GOT3 (cell line): ENCODE measurements around the gene PTPRK.

Source experiments
- DNase-seq: peaks from one replicate; lab custom pipeline; 2025; ENCODE audit warnings: mixed read lengths; lab: John Stamatoyannopoulos, UW

PTPRK gene

DNA sequence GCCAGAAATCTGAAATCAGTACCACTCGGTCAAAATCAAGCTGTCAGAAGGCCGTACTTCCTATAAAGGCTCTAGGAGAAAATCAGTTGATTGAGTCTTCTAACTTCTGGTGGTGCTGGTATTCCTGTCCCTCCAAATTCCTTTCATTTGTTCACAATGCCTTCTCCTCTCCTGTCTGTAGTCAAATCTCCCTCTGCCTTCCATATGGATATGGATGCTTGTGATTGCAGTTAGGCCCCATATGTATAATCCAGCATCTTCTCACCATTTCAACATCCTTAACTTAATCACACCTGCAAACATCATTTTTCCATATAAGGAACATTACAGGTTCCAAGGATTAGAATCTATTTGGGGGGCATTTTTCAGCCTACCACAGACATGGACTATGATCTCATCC, 331.7 kb downstream of the PTPRK start:
- no peak for DNase-seq

DNA sequence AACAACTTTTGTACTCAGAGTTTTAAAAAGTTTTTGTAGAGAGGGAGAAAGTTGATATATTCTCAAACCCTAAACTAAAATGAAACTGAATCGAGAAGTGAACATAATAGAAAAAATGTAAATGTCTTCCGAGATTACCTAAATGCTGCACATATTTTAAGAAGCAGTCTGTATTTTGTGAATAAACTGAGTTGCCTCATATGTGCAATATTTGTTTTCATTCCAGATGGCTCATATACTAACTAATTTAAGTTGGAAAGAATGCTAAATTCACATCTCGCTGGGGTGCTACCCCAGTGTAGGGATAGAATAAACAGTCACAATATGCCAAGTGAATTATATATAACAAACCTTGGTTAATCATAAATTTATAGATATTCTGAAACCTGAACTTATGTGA, 333.7 kb downstream of the PTPRK start:
- DNase-seq, result no peak

DNA sequence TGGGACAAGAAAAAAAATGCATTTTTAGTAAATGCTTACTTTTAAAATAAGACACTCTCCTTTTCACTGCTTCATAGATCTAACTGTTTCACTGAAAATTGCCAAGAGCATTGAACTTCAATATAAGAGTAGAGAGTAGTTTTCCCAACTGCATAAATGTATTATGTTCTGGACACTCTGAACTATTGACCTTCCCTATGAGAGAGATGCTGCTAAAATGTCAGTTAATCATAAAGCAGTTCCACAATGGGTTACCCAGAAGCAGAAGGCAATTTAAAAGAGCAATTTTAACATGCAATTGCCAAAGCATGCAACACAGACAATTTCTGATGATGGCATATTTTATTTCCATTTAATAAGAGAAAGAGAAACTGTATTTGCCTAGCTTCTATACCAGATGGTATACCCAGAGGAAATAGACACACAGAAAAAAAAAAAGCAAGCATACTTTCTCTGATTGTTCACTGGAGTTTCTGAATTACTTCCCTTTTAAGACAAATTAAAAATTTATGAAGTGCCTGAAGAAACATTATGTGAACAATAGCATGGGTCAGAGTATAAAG, 340.4 kb downstream of the PTPRK start:
- no peak for DNase-seq

DNA sequence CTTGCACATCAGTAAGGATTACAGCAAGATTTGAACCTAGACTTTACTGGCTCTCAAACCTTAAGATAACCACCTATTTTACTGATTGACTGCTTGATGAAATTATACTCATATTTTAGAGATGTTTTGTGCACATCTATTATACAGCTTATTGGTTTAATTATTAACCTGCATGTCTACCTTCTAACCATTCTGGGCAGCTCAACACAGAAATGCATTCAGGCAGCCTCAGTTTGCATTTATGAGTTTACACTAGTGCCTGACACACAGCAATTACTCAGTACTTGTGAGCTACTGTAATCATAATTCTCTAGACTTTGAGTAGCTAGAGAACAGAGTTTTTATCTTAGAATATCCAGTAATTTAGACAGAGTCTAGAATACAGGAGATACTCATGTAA, 345.7 kb downstream of the PTPRK start:
- no peak for DNase-seq

DNA sequence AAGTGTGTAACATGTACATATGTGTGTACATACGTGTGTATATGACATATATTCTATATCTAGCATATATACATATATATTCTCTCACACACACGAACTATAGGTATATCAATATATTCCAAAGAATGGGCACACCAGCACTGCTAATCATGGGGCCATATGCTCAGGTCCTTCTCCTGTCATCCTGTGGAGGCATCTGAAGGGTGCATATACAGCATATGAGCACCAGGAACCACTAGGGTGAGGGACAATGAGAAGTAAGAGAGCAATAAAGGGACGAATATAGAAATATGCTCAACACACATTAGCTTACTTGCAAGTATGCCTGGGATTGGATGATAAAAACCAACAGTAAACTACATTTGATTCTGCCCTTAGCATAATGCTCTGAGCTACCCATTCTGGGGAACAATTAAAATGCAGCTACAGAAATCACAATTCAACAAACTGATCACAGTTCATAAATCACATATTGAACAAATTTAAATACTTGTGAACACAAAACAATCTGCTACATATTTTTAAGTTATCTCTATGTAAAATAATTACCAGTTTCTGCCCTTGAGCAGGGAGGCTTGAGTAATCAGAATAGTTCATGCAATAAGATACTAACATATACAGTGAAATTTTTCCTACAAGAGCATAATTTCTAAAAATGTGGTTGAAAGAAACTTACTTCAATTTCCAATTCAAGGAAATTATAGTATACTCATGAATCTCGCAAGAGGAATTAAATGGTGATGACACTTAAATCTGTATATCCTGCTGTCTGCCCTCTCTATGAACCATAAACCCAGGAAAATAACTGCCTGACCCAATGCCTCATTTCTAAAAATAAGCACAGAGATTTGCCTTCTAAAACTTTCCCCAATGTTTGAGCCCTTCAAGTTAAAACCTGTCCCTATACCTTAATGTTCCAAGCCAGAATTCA, 347.4 kb downstream of the PTPRK start:
- DNase-seq, result no peak

DNA sequence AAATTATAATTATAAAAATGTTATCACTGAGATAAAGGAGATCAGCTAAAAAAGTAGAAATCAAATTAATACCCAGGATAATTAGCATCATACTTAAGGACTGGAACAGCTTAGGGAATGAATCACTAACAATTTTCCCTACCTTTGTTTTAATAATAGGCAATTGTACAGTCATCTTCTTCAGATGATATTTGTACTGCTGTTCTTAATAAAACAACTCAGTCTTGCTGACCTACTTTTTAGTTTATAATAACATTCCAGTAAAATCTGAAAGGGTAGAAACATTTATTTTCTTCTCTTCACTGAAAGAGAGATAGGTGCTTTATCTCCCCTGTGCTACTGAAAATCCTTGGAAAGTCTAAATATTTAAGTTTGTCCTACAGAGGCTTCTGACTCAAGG, 348.3 kb downstream of the PTPRK start:
- DNase-seq, result no peak

DNA sequence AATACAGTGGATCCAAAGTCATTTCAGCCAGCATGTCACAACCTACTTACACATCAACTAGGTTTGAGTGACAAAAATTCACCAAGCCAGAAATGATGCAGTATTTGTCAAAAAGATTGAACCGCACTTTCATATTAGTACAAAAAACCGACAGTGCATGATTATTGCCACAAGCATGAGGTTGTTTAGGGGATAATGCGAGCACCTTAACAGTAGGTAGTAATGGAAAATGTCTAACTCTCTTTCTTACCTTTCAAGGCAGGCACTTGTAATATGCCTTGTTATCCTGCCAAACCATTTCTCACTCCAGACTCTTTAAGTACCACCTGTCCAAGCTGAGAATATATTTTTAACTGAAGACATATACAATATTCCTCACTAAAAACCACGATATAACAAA, 349.2 kb downstream of the PTPRK start:
- no peak for DNase-seq

DNA sequence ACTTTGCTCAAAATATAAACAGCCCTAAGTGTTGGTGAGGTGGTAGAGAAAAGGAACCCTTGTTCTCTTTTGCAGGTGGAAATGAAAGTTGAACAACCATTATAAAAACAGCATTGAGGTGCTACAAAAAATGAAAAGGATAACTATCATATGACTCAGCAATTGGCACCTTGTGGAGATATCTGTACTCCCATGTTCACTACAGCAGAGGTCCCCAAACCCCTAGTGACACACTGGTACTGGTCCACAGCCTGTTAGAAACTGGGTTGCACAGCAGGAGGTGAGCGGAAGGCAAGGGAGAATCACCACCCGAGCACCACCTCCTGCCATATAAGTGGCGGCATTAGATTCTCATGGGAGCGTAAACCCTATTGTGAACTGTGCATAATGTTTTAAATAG, 352.2 kb downstream of the PTPRK start:
- no peak for DNase-seq

DNA sequence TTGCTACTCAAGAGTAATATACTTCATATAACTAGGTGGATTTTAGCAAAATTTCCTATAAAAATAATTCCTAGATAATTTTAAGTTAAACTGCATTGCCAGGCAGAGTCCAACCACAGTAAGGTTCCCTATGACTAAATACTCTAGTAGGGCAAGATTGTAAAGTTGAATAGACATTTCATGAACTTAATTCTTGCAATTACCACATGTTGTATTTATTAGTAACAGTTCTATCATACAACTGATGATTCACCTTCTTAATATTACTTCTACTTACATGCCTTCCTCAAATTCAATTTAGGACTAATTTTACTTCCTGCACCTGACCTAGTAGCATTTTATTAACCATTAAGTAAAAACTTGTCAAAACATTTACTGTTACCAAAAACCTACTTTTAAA, 352.8 kb downstream of the PTPRK start:
- DNase-seq, result no peak

DNA sequence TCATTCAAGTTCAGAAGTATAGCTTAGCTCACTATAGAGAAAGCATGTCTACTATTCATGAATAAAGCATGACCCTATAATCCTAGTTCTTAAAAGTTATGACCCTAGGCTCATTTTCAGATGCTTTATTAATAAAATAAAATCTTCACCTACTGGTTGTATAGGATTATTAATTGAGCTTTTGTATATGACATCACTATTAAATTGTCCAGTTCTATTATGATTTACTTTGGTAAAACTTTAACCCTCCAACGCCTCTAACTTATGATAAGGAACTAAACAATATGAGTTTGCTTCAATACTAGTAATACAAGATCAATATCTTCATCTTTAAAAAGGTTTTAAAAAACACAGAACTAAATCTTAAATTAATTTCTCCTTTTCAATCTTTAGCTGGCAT, 356.1 kb downstream of the PTPRK start:
- DNase-seq, result no peak

DNA sequence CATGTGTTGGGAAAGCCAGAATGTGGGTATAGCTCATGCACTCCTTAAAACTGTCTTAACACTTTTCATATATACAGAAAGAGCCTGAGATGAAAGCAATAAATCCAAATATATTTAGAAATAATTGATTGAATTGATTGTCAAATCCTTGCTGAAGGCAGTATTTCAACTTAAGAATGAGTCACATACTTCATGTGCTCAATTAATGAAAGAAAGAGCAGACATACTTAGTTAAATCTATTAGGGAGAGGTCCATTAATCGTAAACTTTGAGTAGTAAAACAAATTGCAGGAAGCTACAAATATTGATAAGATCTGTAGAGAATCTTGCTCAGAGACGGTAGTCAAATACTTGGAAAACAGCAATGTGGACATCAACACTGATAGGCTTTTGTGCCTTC, 358.0 kb downstream of the PTPRK start:
- no peak for DNase-seq

DNA sequence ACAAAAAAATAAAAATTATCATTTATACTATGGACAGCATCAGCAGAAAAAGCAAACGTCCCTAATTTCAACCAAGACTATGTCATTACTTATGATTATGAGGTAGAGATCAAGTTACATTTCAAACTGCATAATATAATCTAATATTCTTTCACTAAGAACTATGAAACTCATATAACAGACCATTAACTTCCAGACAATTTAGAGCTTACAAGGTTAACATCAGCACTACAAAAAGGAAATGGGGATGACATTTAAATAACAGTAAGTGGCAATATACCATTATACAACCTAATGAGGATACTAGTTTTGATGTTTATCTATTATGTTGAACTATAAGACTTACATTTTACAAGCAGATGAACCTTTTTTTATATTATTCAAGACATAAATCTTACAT, 358.6 kb downstream of the PTPRK start:
- no peak for DNase-seq

DNA sequence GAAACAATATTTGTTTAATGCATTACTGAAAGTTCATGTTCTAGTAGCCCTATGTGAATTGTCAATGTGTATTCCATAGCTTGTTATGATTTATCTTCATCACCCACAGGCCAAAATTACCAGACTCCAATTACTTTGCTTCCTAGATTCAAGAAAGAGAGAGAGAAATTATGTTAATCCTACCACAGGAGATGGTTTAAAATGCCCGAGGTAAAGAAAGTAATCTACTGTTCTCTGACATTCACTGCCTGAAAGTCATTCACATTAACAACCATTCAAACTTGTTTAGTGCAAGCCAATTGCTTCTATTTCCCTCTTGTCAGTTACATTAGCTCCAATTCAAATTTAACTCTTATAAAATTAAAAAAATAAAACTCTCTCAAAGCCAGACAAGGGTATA, 359.1 kb downstream of the PTPRK start:
- DNase-seq, result no peak

DNA sequence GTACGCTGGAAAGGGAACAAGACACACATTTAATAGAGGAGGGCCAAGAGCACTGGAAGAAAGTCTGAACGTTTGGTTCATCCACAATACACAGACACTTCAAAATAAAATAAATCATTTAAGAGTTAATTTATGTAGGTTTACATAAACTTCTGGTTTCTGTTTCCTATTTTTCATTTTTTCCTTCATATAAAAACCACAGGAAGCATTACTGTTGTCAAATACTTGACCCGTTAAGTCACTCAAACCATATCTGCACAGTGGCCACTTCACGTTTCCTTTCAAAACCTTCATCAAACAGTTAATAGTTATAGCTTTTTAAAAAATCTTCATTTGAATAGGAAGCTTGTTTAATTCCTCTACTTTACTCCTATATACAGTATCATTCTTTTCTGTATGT, 361.9 kb downstream of the PTPRK start:
- no peak for DNase-seq

DNA sequence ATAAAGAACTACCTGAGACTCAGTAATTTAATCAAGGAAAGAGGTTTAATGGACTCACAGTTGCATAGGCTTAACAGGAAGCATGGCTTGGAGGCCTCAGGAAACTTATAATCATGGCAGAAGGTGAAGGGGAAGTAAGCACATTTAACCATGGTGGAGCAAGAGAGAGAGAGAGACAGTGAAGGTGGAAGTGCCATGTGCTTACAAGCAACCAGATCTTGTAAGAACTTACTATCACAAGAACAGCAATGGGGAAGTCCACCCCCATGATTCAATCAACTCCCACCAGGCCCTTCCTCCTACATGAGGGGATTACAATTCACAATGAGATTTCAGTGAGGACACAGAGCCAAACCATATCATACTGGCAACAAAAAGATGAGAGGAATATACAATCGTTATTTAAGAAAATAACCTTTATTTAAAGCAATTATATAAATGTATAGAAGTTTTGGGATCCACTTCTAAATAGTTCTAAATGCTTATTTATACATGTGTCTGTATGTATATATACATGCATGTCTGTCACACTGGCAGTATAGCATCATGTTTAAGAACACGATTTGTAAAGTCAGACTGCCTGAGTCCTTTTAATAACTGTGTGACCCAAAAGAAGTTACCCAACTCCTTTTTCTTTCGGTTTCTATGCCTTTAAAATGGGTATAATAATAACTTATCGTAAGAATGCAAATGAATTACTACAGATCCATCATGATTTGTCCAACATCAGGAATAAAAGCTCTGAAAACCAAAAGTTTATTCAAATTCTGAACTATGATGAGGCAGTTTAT, 363.9 kb downstream of the PTPRK start:
- no peak for DNase-seq

DNA sequence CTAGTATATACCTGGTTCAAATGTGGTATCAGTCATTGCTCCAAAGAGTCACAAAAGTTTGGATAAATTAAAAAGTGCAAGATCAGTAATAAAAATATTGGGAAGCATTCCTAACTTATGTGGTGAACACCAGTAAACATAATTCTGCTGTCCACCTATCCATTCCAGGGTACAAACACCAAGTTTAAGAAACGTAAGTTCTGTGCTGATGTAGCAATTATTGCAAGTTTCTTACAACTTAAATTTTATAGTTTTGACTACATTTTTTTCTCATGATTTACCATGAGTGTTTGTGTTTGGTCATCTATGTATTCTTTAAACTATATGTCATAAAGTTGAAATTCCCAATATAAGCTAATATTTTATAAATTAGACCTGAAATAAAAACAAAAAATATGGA, 364.6 kb downstream of the PTPRK start:
- DNase-seq, result no peak

DNA sequence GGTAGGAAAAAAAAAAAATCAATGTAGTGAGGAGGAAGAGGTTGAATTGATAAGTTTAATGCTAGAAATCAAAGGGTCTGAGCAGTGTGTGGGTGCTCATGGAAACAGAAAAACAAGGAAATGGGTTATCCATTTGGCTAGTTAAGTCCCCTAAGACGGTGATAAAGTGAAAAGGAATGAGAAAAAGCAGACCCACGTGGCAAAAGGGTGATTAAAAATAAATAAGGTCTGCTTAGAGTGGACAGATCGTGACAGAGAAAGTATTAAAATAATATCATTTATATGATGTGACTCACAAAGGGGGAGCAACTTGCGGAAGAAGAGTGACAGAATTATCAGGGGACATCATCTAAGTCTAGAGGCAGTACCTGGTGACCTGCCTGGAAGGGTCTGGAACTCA, 367.8 kb downstream of the PTPRK start:
- DNase-seq, result no peak

DNA sequence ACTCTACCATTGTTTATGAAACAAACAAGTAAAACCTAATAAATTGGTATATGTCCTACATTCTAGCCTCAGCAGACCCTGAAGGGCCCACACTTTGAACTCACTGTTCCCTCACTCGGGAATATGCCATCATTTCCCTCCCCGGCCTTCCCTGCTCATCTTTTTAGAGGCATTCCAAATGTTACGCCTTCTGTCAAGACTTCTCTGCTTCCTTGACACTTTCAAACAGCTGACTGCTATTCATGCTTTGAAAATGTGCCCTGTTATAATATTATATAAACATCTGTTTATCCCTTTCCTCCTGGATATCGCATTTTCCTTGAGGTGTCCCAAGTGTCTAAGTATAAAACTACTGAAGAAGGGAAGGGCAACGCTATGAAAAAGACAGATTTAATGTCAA, 370.0 kb downstream of the PTPRK start:
- DNase-seq, result no peak

DNA sequence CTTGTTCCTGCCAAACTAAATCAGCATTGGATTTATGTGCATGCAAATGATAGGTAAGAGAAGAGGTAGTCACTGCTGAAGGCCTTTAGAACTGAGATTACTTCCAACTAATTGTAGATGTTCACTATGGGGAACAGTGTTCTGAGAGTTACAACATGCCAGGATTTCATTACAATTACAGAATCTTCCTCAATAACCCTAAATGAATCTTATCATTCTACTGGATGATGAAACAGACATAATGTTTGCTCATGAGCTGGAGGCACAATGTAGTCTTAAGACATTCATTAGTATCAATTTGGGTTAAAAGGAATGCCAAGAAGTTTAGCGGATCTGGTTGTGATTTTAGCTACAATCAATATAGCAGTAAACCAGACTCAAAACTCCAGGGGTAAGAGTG, 370.6 kb downstream of the PTPRK start:
- no peak for DNase-seq

DNA sequence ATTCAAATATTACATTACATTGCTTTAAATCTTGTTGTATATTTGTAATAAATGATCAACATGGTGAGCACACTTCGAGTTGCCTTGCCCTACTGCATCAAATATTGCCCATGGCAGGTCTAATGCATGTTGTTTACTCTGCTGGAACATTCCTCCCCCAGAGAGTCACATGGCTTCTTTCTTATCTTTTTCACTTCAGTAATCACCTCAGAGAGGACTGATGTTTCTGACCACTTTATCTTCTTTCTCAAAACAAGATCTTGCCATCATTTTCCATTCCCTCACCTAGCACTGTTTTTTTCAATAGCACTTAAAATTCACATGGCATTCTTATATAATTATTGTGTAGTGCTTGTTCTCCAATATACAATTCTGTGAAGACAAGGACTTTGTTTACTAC, 376.1 kb downstream of the PTPRK start:
- no peak for DNase-seq

DNA sequence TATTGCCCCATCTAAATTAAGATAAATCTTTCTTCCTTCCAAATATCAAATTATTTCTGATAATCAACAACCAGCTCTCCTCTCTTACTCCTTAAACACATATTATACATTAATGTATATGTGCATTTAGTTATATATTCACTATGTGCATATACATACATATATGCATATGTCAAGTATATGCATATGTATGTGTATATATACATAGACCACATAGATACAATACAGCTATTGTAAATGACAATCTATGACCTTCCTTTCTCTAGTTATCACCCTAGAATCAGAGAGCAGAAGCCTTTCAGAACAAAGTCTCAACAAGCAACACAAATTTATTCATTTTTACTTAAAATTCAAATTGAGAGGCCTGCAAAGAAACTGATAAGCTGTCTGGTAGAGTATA, 378.5 kb downstream of the PTPRK start:
- no peak for DNase-seq

DNA sequence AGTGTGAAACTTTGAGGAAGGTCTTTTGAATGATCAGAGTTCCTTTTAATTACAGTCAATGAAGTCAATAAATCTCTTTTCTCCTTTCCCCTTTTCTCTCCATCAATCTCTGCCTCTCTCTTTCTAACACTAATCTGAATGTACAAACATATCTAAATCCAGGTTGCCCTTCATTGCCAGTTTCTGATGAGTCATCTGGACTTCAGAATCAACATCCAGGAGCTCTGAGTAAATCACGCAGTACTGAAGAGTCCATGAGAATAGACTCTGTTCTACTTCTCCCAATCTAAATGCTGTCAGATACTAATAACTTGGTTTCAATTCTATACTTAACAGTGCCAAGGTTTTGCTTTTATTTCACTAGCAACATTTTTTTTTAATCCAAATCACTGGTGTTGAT, 380.9 kb downstream of the PTPRK start:
- no peak for DNase-seq

DNA sequence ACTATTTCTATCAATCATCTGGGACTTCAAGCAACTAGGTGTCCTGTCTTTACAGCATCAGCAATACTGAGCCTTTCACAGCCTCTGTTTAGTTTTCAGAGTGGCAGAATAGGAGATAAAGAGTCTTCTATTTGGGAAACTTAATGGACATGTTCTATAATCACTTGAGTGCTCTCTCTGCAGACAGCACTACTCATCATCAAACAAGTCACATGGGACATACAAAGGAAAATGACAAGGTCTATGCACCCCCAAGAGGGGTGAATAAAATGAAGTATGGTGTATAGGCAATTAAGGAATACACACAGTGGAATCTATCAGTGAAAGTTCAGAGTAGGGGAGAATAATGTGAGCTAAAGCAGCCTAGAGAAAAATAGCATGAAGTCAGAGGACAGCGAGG, 381.7 kb downstream of the PTPRK start:
- no peak for DNase-seq
